GM12874 (cell line): ENCODE data around the gene ATIC.

ENCODE experiments used
- CTCF ChIP-seq: IDR thresholded peaks from 2 replicates; pipeline ENCODE4 v1.5.1; 2011; ENCODE audit warnings: low read depth, mild to moderate bottlenecking, control low read depth, low read length, moderate library complexity; ENCODE audit not compliant: insufficient read depth

Gene ATIC

GRCh38 chr2:215374002-215374401 is 62.1 kb downstream of the ATIC start:
- TF ChIP-seq CTCF = no peak

- TF ChIP-seq CTCF = no peak
Measured at GRCh38 chr2:215374642-215375466, 63.0 kb downstream of the ATIC start.

GRCh38 chr2:215375467-215375830 is 63.6 kb downstream of the ATIC start:
- TF ChIP-seq CTCF = no peak

- no peak for TF ChIP-seq CTCF
Measured at GRCh38 chr2:215376103-215376780, 64.4 kb downstream of the ATIC start.

- TF ChIP-seq CTCF = no peak
Measured at GRCh38 chr2:215377283-215377682, 65.4 kb downstream of the ATIC start.

- TF ChIP-seq CTCF = no peak
Measured at GRCh38 chr2:215378045-215378444, 66.2 kb downstream of the ATIC start.

- TF ChIP-seq CTCF = no peak
Measured at GRCh38 chr2:215379039-215379438, 67.2 kb downstream of the ATIC start.
